Psoas muscle (tissue), 8 donors: ENCODE data around the gene CCT5. TPM values are rescaled to one million over a fixed set of nuclear protein-coding genes. Genes with fewer than 3 reads are reported as not detected.
"Not testable (repeated sequence)": the region's sequence is repeated elsewhere in the genome, so short reads cannot be mapped to it uniquely, and the experiment has no call there.

ENCODE experiments used
- ATAC-seq, 4 donors: fragments of 200-7000 bp; cut with Tn5 transposase; one replicate each; pipeline ENCODE4 v1.9.1; 2020; ENCODE audit warnings: moderate library complexity in 3 of 4, mild to moderate bottlenecking in 2 of 4
- DNase-seq, 2 donors: peaks; one replicate each; pipeline ENCODE4 v3.0.0-alpha.2; 2020
- H3K27ac ChIP-seq: fragments of 200-600 bp; one replicate; pipeline ENCODE4 v1.8.0; 2022
- H3K27me3 ChIP-seq, 3 donors: fragments of 200-600 bp in 1 of 3; one replicate each; pipeline versions ENCODE4 v1.6.1 to v1.8.0; 2013 to 2022; ENCODE audit warnings: low read length in 2 of 3, mild to moderate bottlenecking in 2 of 3, moderate library complexity in 1 of 3; ENCODE audit not compliant: insufficient read depth in 3 of 3
- H3K36me3 ChIP-seq, 2 donors: fragments of 200-600 bp in 1 of 2; one replicate each; pipeline versions ENCODE4 v1.6.1 to v1.8.0; 2013 to 2022; ENCODE audit warnings: low read depth in 1 of 2, mild to moderate bottlenecking in 1 of 2, moderate library complexity in 1 of 2; ENCODE audit not compliant: insufficient read depth in 1 of 2
- H3K4me1 ChIP-seq: fragments of 200-600 bp; one replicate; pipeline ENCODE4 v1.8.0; 2022
- H3K4me3 ChIP-seq: fragments of 200-600 bp; one replicate; pipeline ENCODE4 v1.8.0; 2022; ENCODE audit warnings: mild to moderate bottlenecking
- H3K9me3 ChIP-seq: fragments of 200-600 bp; one replicate; pipeline ENCODE4 v1.8.0; 2022
- CTCF ChIP-seq: fragments of 200-600 bp; IDR thresholded peaks from one replicate; pipeline ENCODE4 v1.8.0; 2022; ENCODE audit warnings: antibody characterized with exemption
- WGBS, 3 donors: extraction: QIAGEN DNeasy Blood & Tissue Kit; methylation state at CpG; one replicate each; pipeline versions ENCODE4 v1.1.6 to v1.1.7; 2013; 5-methylcytosine and 5-hydroxymethylcytosine counted together
- intact Hi-C, 2 donors: fragments of 100-400 bp; cut with DNase I; formaldehyde crosslinking; loops; one replicate each; pipeline versions ENCODE4 v1.11.0 to v1.14.2; 2022
- polyA plus RNA-seq, 3 donors: library from polyadenylated mRNA; stranded (reverse); fragments of 200-250 nt; gene quantifications; one replicate each; pipeline ENCODE4 v1.2.3, GENCODE V29; 2013
- total RNA-seq, 4 donors: library from RNA; stranded (reverse); fragmentation: NEBNext Ultra II Directional in 2 of 4; extraction: Animal tissue kit (Norgen Biotek cat#: 25700) in 2 of 4; gene quantifications; one replicate each; pipeline versions ENCODE4 v1.2.1 to v1.2.4, GENCODE V29; 2021 to 2023
- donor health status: healthy with polysubstance abuse.
- donor health status: DM: no; HTN: no; CAD: no; lungs with moderate emphysema.
- donor health status: Bipolar disorder and iron deficiency.
- donor health status: healthy.
- donor health status: DM: yes; HTN: yes; CAD: no.
- donor health status: DM: no; HTN: no; CAD: no.
- donor health status: DM: no; HTN: no; CAD: no.
- donor health status: DM: yes; HTN: yes; CAD: no.

Gene CCT5
- total and polyA plus RNA-seq, 7 donors = 150 to 454 (median 209) TPM

GRCh38 chr5:10235350-10235749 is 14.7 kb upstream of the CCT5 start:
- ATAC-seq (peak in 1 of 4 donors; percentile 57), DNase-seq (no peak)
- H3K36me3 ChIP-seq = peaks cover 1 to 62% of the 10 kb centered on the region in 2 donors
- H3K4me1 ChIP-seq = no peaks in the 10 kb centered on the region
- no peak for TF ChIP-seq CTCF
- H3K27ac ChIP-seq = no peak overlapping the region
- H3K9me3 ChIP-seq = no peaks in the 10 kb centered on the region
- 69 to 76% (median 74%) methylated on average over 8 of the region's 8 CpGs for WGBS, 3 donors
- H3K4me3 ChIP-seq = no peak overlapping the region
- intact Hi-C loops = no loop called here
- no peaks in the 10 kb centered on the region for H3K27me3 ChIP-seq

- ATAC-seq (no peak), DNase-seq (no peak)
- Histone ChIP-seq H3K27ac (no peak overlapping the region), H3K4me1 (peaks cover 10% of the 10 kb centered on the region), H3K9me3 (no peaks in the 10 kb centered on the region), H3K4me3 (no peak overlapping the region), H3K36me3 (peaks cover 2 to 6% of the 10 kb centered on the region in 2 donors), H3K27me3 (no peaks in the 10 kb centered on the region)
- no peak for TF ChIP-seq CTCF
- WGBS, 3 donors = 87 to 92% (median 91%) methylated on average over 1 of the region's 1 CpG
- intact Hi-C loops = no loop called here
These were observed 6.3 kb upstream of the CCT5 start for GRCh38 chr5:10243660-10244240.

- WGBS, 3 donors = 96 to 97% (median 97%) methylated on average over 10 of the region's 10 CpGs
- no peaks in the 10 kb centered on the region for H3K9me3 ChIP-seq
- no peak overlapping the region for H3K27ac ChIP-seq
- H3K36me3 ChIP-seq = peaks cover 0 to 2% of the 10 kb centered on the region in 2 donors
- H3K4me3 ChIP-seq = no peak overlapping the region
- peaks cover 14% of the 10 kb centered on the region for H3K4me1 ChIP-seq
- DNase-seq = no peak
- TF ChIP-seq CTCF = no peak
- intact Hi-C loops = no loop called here
- H3K27me3 ChIP-seq = no peaks in the 10 kb centered on the region
- no peak for ATAC-seq
These were observed 5.6 kb upstream of the CCT5 start for GRCh38 chr5:10244342-10244944.

- 79 to 90% (median 89%) methylated on average over 3 of the region's 3 CpGs for WGBS, 3 donors
- Histone ChIP-seq H3K4me1 (peaks cover 21% of the 10 kb centered on the region), H3K27me3 (no peaks in the 10 kb centered on the region), H3K9me3 (no peaks in the 10 kb centered on the region), H3K4me3 (no peak overlapping the region), H3K27ac (no peak overlapping the region), H3K36me3 (peaks cover 0 to 6% of the 10 kb centered on the region in 2 donors)
- intact Hi-C loops = no loop called here
- ATAC-seq (no peak), DNase-seq (no peak)
- no peak for TF ChIP-seq CTCF
These were observed 3.3 kb upstream of the CCT5 start for GRCh38 chr5:10246761-10247160.

- ATAC-seq, H3K4me3 ChIP-seq, intact Hi-C loops, DNase-seq, H3K27me3 ChIP-seq, H3K27ac ChIP-seq, H3K9me3 ChIP-seq: not testable (repeated sequence)
- H3K36me3 ChIP-seq = peaks cover 2 to 11% of the 10 kb centered on the region in 2 donors
- 94 to 97% (median 95%) methylated on average over 4 of the region's 4 CpGs for WGBS, 3 donors
- H3K4me1 ChIP-seq = peaks cover 26% of the 10 kb centered on the region
These were observed 2.9 kb upstream of the CCT5 start for GRCh38 chr5:10247217-10247616.
